SIG-M5 (cell line): ENCODE measurements around the gene BBS4.
"Not testable (repeated sequence)": the region's sequence is repeated elsewhere in the genome, so short reads cannot be mapped to it uniquely, and the experiment has no call there.

Experiments used
- DNase-seq: peaks from one replicate; lab custom pipeline; 2025; lab: John Stamatoyannopoulos, UW

BBS4 gene

GRCh38 chr15:72700076-72700475 is 14.1 kb downstream of the BBS4 start:
- no peak for DNase-seq

GRCh38 chr15:72706266-72706665 is 20.3 kb downstream of the BBS4 start:
- no peak for DNase-seq

GRCh38 chr15:72708551-72709303 is 22.7 kb downstream of the BBS4 start:
- not testable (repeated sequence) for DNase-seq

GRCh38 chr15:72722071-72722696 is 36.2 kb downstream of the BBS4 start:
- no peak for DNase-seq

GRCh38 chr15:72724028-72724427 is 38.0 kb downstream of the BBS4 start:
- DNase-seq, result no peak

- DNase-seq, result no peak
These were observed 39.4 kb downstream of the BBS4 start for GRCh38 chr15:72725446-72725845.

GRCh38 chr15:72725851-72726250 is 39.8 kb downstream of the BBS4 start:
- DNase-seq, result not testable (repeated sequence)

GRCh38 chr15:72727154-72727553 is 41.1 kb downstream of the BBS4 start:
- DNase-seq, result no peak

GRCh38 chr15:72728249-72728648 is 42.2 kb downstream of the BBS4 start:
- DNase-seq, result not testable (repeated sequence)

- no peak for DNase-seq
These were observed 42.8 kb downstream of the BBS4 start for GRCh38 chr15:72728821-72729220.

GRCh38 chr15:72732086-72732485 is 46.1 kb downstream of the BBS4 start:
- DNase-seq, result no peak

GRCh38 chr15:72732516-72732915 is 46.5 kb downstream of the BBS4 start:
- DNase-seq, result no peak

- no peak for DNase-seq
These were observed 48.1 kb downstream of the BBS4 start for GRCh38 chr15:72733941-72734738.

GRCh38 chr15:72735111-72735510 is 49.1 kb downstream of the BBS4 start:
- no peak for DNase-seq

- no peak for DNase-seq
These were observed 51.1 kb downstream of the BBS4 start for GRCh38 chr15:72737061-72737460.

- DNase-seq, result no peak
These were observed 51.7 kb downstream of the BBS4 start for GRCh38 chr15:72737723-72738122.

GRCh38 chr15:72740219-72740618 is 54.2 kb downstream of the BBS4 start:
- DNase-seq, result no peak

GRCh38 chr15:72749700-72750099 is 63.7 kb downstream of the BBS4 start:
- DNase-seq, result no peak

- DNase-seq, result no peak
These were observed 65.9 kb downstream of the BBS4 start for GRCh38 chr15:72751751-72752455.

- DNase-seq, result no peak
These were observed 68.1 kb downstream of the BBS4 start for GRCh38 chr15:72754096-72754495.

- DNase-seq, result no peak
These were observed 72.2 kb downstream of the BBS4 start for GRCh38 chr15:72758182-72758581.

GRCh38 chr15:72760590-72761260 is 74.7 kb downstream of the BBS4 start:
- no peak for DNase-seq
